Prostate gland (tissue), 2 donors: ENCODE data around the gene PSMB9.

ENCODE experiments used
- POLR2A ChIP-seq: fragments of 450-650 bp; IDR thresholded peaks from one replicate; pipeline ENCODE4 v1.6.1; 2016; ENCODE audit warnings: antibody characterized with exemption, mild to moderate bottlenecking
- POLR2AphosphoS5 ChIP-seq: sonication (generic); formaldehyde crosslinking; IDR thresholded peaks from one replicate; pipeline ENCODE4 v1.6.1; 2017; ENCODE audit warnings: antibody characterized with exemption
- TF ChIP-seq, protein P1 (sequence below), 4 experiments: fragments of 200-600 bp in 2 of 4; fragments of 450-650 bp in 2 of 4; sonication (generic) in 2 of 4; IDR thresholded peaks; 1 replicate in 3 of 4; 2 replicates in 1 of 4; pipeline ENCODE4 v1.5.1; 2016 to 2019; ENCODE audit warnings: antibody characterized with exemption in 4 of 4, mild to moderate bottlenecking in 2 of 4, moderate library complexity in 2 of 4

GRCh38 chr6:32853541-32854375 lies at the start of gene PSMB9, which contains the start of gene TAP1:
- TF ChIP-seq POLR2AphosphoS5 (peak; percentile 88), POLR2A (peak; percentile 98)
- TF ChIP-seq, protein P1, sequence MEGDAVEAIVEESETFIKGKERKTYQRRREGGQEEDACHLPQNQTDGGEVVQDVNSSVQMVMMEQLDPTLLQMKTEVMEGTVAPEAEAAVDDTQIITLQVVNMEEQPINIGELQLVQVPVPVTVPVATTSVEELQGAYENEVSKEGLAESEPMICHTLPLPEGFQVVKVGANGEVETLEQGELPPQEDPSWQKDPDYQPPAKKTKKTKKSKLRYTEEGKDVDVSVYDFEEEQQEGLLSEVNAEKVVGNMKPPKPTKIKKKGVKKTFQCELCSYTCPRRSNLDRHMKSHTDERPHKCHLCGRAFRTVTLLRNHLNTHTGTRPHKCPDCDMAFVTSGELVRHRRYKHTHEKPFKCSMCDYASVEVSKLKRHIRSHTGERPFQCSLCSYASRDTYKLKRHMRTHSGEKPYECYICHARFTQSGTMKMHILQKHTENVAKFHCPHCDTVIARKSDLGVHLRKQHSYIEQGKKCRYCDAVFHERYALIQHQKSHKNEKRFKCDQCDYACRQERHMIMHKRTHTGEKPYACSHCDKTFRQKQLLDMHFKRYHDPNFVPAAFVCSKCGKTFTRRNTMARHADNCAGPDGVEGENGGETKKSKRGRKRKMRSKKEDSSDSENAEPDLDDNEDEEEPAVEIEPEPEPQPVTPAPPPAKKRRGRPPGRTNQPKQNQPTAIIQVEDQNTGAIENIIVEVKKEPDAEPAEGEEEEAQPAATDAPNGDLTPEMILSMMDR (IDR thresholded peaks at IDR 0.05): peak; percentile 87 to 99 (median 92)
